ENCODE measurements around the gene CYP2C8. TPM values are rescaled to one million over a fixed set of nuclear protein-coding genes. Genes with fewer than 3 reads are reported as not detected.

CYP2C8 gene
- total RNA-seq, 2 experiments from 2014 or later, result 0.28 to 0.30 TPM

DNA sequence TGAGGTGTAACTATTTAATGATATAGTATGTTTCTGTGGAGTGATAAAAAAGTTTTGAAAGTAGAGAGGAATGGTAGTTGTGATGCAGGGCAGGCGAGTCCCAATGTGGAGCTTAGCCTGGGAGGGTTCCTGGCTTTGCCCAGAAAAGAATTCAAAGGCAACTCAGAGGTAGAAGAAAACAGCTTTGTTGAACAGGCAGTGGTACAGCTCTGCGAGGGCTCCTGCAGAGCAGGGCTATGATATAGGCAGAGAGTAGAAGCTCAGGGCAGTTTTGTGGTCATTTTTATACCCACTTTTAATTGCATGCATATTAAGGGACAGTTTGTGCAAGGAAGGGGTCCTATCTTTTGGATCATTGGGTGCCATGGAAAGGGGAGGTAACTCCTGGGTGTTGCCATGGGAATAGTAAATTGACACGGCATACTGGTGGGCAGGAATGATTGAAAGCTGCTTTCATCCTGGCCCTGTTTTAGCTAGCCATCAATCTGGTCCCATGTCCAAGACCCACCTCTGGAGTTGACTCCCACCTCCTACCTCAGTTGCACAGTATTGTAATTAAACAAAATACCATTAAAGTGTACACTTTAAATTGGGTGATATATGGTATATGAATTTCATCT, 12.4 kb downstream of the CYP2C8 start:
- intact Hi-C loops (cut with DNase I, micrococcal nuclease), result no loop called here
- Histone ChIP-seq H3K36me3 (ENCODE audit: insufficient read depth, low read length) (no peaks in the 10 kb centered on the region), H3K27me3 (ENCODE audit: control insufficient read depth in 1 of 2, insufficient read depth in 2 of 2, low read length in 2 of 2) (no peaks in the 10 kb centered on the region), H3K4me1 (ENCODE audit: insufficient read depth, low read length) (no peaks in the 10 kb centered on the region), H3K27ac (ENCODE audit: low read depth in 1 of 2, low read length in 2 of 2) (no peak overlapping the region), H3K4me3 (ENCODE audit: low read length) (no peak overlapping the region), H3K9me3 (ENCODE audit: control insufficient read depth in 1 of 2, insufficient read depth in 1 of 2, low read length in 2 of 2) (no peaks in the 10 kb centered on the region)
- Mint-ChIP-seq H3K9me3 (peaks cover 12% of the 10 kb centered on the region), H3K27me3 (no peaks in the 10 kb centered on the region), H3K4me3 (no peak overlapping the region), H3K4me1 (ENCODE audit: low read depth) (no peaks in the 10 kb centered on the region), H3K27ac (no peak overlapping the region), H3K36me3 (ENCODE audit: low read depth) (no peaks in the 10 kb centered on the region)
- POLR2A ChIA-PET, result no interaction called here
- ATAC-seq (ENCODE audit: poor library complexity), result no peak
- no peak for TF ChIP-seq CTCF (IDR thresholded peaks at IDR 0.05)
- no peak for DNase-seq
- CTCF ChIA-PET, result no interaction called here

DNA sequence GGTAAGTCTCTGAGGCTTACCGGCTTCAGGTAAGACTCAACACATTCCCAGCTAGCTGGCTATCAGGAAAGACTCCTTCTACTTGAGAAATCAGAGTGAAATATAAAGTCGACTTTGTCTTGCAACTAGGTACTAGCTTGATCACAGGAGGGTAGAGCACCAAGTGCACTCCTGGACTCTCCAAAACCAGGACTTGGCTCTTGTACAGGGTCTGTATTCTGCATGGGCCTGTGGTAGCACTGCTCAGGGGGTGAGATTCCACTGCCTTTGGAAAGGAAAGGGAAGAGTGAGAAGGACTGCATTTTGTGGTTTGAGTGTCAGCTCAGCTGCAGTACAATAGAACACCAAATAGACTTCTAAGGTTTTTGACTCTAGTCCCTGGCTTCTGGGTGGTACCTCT, 19.4 kb downstream of the CYP2C8 start:
- Histone ChIP-seq H3K36me3 (ENCODE audit: insufficient read depth, low read length) (no peaks in the 10 kb centered on the region), H3K4me1 (ENCODE audit: insufficient read depth, low read length) (no peaks in the 10 kb centered on the region), H3K9me3 (ENCODE audit: control insufficient read depth in 1 of 2, insufficient read depth in 1 of 2, low read length in 2 of 2) (no peaks in the 10 kb centered on the region), H3K27ac (ENCODE audit: low read depth in 1 of 2, low read length in 2 of 2) (no peak overlapping the region), H3K4me3 (ENCODE audit: low read length) (no peak overlapping the region), H3K27me3 (ENCODE audit: control insufficient read depth in 1 of 2, insufficient read depth in 2 of 2, low read length in 2 of 2) (no peaks in the 10 kb centered on the region)
- H3K36me3 Mint-ChIP-seq (ENCODE audit: low read depth), result no peaks in the 10 kb centered on the region
- peaks cover 5% of the 10 kb centered on the region for H3K9me3 Mint-ChIP-seq
- no peaks in the 10 kb centered on the region for H3K4me1 Mint-ChIP-seq (ENCODE audit: low read depth)
- no peak overlapping the region for H3K4me3 Mint-ChIP-seq
- H3K27me3 Mint-ChIP-seq, result no peaks in the 10 kb centered on the region
- CTCF ChIA-PET, result no interaction called here
- H3K27ac Mint-ChIP-seq, result no peak overlapping the region
- POLR2A ChIA-PET, result no interaction called here
- intact Hi-C loops (cut with DNase I, micrococcal nuclease), result no loop called here
- DNase-seq (no peak), ATAC-seq (ENCODE audit: poor library complexity) (no peak)
- no peak for TF ChIP-seq CTCF (IDR thresholded peaks at IDR 0.05)

DNA sequence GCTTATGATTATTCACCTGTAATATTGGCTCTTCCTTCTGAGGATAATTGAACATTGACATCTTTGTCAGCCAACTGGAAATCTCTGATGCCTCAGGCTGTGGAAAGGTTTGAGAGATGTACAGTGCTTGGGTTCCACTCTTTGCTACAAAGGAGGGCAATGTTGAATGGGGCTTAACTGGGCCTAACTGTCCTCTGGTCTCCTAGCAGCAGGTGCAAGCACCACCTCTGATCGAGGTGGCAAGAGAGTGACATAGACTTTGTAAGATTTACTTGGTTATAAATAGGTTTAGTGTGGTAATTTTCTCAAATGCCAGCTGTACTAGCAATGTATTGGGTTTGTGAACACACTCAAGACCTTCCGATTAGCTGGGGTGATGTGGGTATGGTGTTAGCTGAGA, 21.1 kb downstream of the CYP2C8 start:
- Mint-ChIP-seq H3K9me3 (peaks cover 5% of the 10 kb centered on the region), H3K4me3 (no peak overlapping the region), H3K27me3 (no peaks in the 10 kb centered on the region), H3K36me3 (ENCODE audit: low read depth) (no peaks in the 10 kb centered on the region), H3K4me1 (ENCODE audit: low read depth) (no peaks in the 10 kb centered on the region), H3K27ac (no peak overlapping the region)
- CTCF ChIA-PET, result no interaction called here
- POLR2A ChIA-PET, result no interaction called here
- Histone ChIP-seq H3K27me3 (ENCODE audit: control insufficient read depth in 1 of 2, insufficient read depth in 2 of 2, low read length in 2 of 2) (no peaks in the 10 kb centered on the region), H3K27ac (ENCODE audit: low read depth in 1 of 2, low read length in 2 of 2) (no peak overlapping the region), H3K9me3 (ENCODE audit: control insufficient read depth in 1 of 2, insufficient read depth in 1 of 2, low read length in 2 of 2) (no peaks in the 10 kb centered on the region), H3K36me3 (ENCODE audit: insufficient read depth, low read length) (no peaks in the 10 kb centered on the region), H3K4me3 (ENCODE audit: low read length) (no peak overlapping the region), H3K4me1 (ENCODE audit: insufficient read depth, low read length) (no peaks in the 10 kb centered on the region)
- DNase-seq, result no peak
- ATAC-seq (ENCODE audit: poor library complexity), result no peak
- intact Hi-C loops (cut with DNase I, micrococcal nuclease), result no loop called here
- TF ChIP-seq CTCF (IDR thresholded peaks at IDR 0.05), result no peak

Measured in CD4-positive, alpha-beta T cell (primary cell).